Hepatocyte (in vitro differentiated cells): ENCODE results near the gene RELL1. TPM values are rescaled to one million over a fixed set of nuclear protein-coding genes. Genes with fewer than 3 reads are reported as not detected.

Experiments used
- DNase-seq: peaks from one replicate; pipeline ENCODE4 v3.0.0-alpha.2; 2016; ENCODE audit warnings: low spot score
- H2AFZ ChIP-seq: fragments of 200-600 bp; sonication (generic); 2 replicates; pipeline ENCODE4 v1.6.0; 2016; ENCODE audit warnings: antibody characterized with exemption, mild to moderate bottlenecking
- H3K27ac ChIP-seq: fragments of 200-600 bp; sonication (generic); 2 replicates; pipeline ENCODE4 v1.5.1; 2016; ENCODE audit warnings: mild to moderate bottlenecking
- H3K27me3 ChIP-seq: fragments of 200-600 bp; sonication (generic); 2 replicates; pipeline ENCODE4 v1.6.1; 2016
- H3K36me3 ChIP-seq: fragments of 200-600 bp; sonication (generic); replicated peaks from 2 replicates; pipeline ENCODE4 v1.5.1; 2016; ENCODE audit warnings: low read depth; ENCODE audit not compliant: insufficient read depth
- H3K4me1 ChIP-seq: fragments of 200-600 bp; sonication (generic); 2 replicates; pipeline ENCODE4 v1.5.1; 2016; ENCODE audit warnings: mild to moderate bottlenecking, moderate library complexity; ENCODE audit not compliant: insufficient read depth
- H3K4me2 ChIP-seq: fragments of 200-600 bp; sonication (generic); 2 replicates; pipeline ENCODE4 v1.6.0; 2016
- H3K4me3 ChIP-seq: fragments of 200-600 bp; sonication (generic); 2 replicates; pipeline ENCODE4 v1.5.1; 2016; ENCODE audit warnings: mild to moderate bottlenecking
- H3K79me2 ChIP-seq: fragments of 200-600 bp; sonication (generic); 2 replicates; pipeline ENCODE4 v1.6.0; 2017; ENCODE audit warnings: mild to moderate bottlenecking
- H3K9me2 ChIP-seq: fragments of 200-600 bp; sonication (generic); replicated peaks from 2 replicates; pipeline ENCODE4 v1.6.0; 2017; ENCODE audit warnings: mild to moderate bottlenecking; ENCODE audit not compliant: insufficient read depth
- H3K9me3 ChIP-seq: fragments of 200-600 bp; sonication (generic); 2 replicates; pipeline ENCODE4 v1.5.1; 2016; ENCODE audit warnings: low read depth, mild to moderate bottlenecking
- H4K20me1 ChIP-seq: fragments of 200-600 bp; sonication (generic); 2 replicates; pipeline ENCODE4 v1.6.0; 2016; ENCODE audit warnings: mild to moderate bottlenecking; ENCODE audit not compliant: insufficient read depth, poor library complexity, severe bottlenecking
- CTCF ChIP-seq: fragments of 200-600 bp; sonication (generic); IDR thresholded peaks from 2 replicates; pipeline ENCODE4 v1.5.1; 2016; ENCODE audit warnings: antibody characterized with exemption, mild to moderate bottlenecking; ENCODE audit not compliant: poor library complexity
- EZH2 ChIP-seq: fragments of 200-600 bp; sonication (generic); IDR thresholded peaks from 2 replicates; pipeline ENCODE4 v1.6.1; 2016; ENCODE audit warnings: antibody characterized with exemption, mild to moderate bottlenecking, borderline replicate concordance
- EZH2phosphoT487 ChIP-seq: fragments of 200-600 bp; sonication (generic); IDR thresholded peaks from one replicate; pipeline ENCODE4 v1.6.1; 2018; ENCODE audit warnings: antibody characterized with exemption, mild to moderate bottlenecking, low read depth, moderate library complexity; ENCODE audit not compliant: unreplicated experiment, severe bottlenecking
- WGBS: methylation state at CpG from one replicate; pipeline ENCODE4 v1.1.6; 2016; ENCODE audit warnings: low lambda C conversion rate; ENCODE audit errors: missing lambda C conversion rate; 5-methylcytosine and 5-hydroxymethylcytosine counted together
- polyA plus RNA-seq: library from polyadenylated mRNA; unstranded; fragments of >200 nt; fragmentation: Nextera tagmentation; extraction: Ambion mirVana; gene quantifications from 2 replicates; pipeline ENCODE4 v1.2.1, GENCODE V29; 2016
- total RNA-seq: library from RNA; depleted of rRNA; stranded (reverse); fragments of >200 nt; gene quantifications from 2 replicates; pipeline ENCODE4 v1.2.3, GENCODE V29; 2014

Gene RELL1
- total and polyA plus RNA-seq, 2 experiments from 2014 or later = 5.5 to 39.8 TPM

DNA sequence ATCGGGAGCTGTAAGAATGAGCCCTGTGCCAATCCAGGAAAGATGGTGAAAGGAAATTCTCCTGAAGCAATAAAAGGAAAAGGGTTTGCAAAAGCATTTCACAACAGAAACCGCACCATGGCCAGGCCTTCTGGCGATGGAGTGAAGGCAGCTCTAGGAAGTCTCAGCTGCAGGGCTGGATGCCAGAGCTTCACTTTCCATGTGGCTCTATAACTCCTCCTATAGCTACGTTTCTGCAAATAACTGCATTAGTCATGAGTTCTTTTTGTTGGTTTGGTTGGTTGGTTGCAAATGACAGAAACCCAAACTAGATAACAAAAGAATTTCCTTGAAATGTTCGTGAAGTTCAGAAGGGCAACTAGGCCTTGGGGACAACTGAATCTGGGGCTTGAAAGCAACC lies 84.6 kb downstream of the RELL1 start:
- H4K20me1 ChIP-seq = no peaks in the 10 kb centered on the region
- H3K27me3 ChIP-seq = no peaks in the 10 kb centered on the region
- H2AFZ ChIP-seq = no peak overlapping the region
- peaks cover 16% of the 10 kb centered on the region for H3K4me1 ChIP-seq
- no peak overlapping the region for H3K4me2 ChIP-seq
- H3K9me3 ChIP-seq = no peaks in the 10 kb centered on the region
- 56% methylated on average over 5 of the region's 5 CpGs for WGBS
- DNase-seq = peak; percentile 72
- peak overlapping the region; percentile 74 for H3K27ac ChIP-seq
- TF ChIP-seq EZH2 (no peak), EZH2phosphoT487 (no peak), CTCF (no peak)
- no peaks in the 10 kb centered on the region for H3K36me3 ChIP-seq
- H3K4me3 ChIP-seq = no peak overlapping the region
- H3K79me2 ChIP-seq = no peaks in the 10 kb centered on the region
- H3K9me2 ChIP-seq = no peaks in the 10 kb centered on the region

- 74% methylated on average over 8 of the region's 9 CpGs for WGBS
- no peaks in the 10 kb centered on the region for H3K79me2 ChIP-seq
- no peak overlapping the region for H2AFZ ChIP-seq
- H3K27me3 ChIP-seq = no peaks in the 10 kb centered on the region
- no peaks in the 10 kb centered on the region for H3K9me3 ChIP-seq
- H3K27ac ChIP-seq = peak overlapping the region; percentile 59
- no peaks in the 10 kb centered on the region for H4K20me1 ChIP-seq
- no peak overlapping the region for H3K4me3 ChIP-seq
- no peaks in the 10 kb centered on the region for H3K9me2 ChIP-seq
- TF ChIP-seq EZH2phosphoT487 (no peak), EZH2 (no peak), CTCF (no peak)
- peak; percentile 34 for DNase-seq
- H3K4me1 ChIP-seq = peaks cover 16% of the 10 kb centered on the region
- H3K36me3 ChIP-seq = no peaks in the 10 kb centered on the region
- H3K4me2 ChIP-seq = no peak overlapping the region
Measured at GRCh38 chr4:37599092-37599790, 86.9 kb downstream of the RELL1 start.

DNA sequence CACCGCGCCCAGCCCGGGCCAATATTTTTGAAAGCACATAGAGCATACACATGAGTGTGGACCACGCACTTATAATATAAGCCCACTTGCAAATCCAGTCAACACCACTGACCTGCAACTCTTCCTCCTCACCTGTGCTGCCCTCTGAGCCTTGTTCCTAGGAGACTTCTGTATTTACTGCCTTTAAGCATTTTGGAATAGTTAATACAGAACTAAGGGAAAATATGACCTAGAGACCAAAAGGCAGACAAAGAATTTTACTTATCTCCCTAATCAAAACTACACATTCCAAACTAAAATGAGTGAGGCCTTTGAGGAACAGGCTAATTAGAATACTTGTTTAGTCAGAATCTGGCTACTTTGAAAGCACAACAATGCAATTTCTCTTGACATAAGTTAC lies 89.1 kb downstream of the RELL1 start:
- peak overlapping the region; percentile 54 for H3K27ac ChIP-seq
- no peak for DNase-seq
- TF ChIP-seq EZH2 = no peak
- TF ChIP-seq EZH2phosphoT487 = no peak
- TF ChIP-seq CTCF = no peak

More for the DNA sequence above, 89.1 kb downstream of the RELL1 start:
- H3K9me2 ChIP-seq = no peaks in the 10 kb centered on the region
- H2AFZ ChIP-seq = no peak overlapping the region
- H3K4me1 ChIP-seq = peaks cover 12% of the 10 kb centered on the region
- no peak overlapping the region for H3K4me3 ChIP-seq
- H4K20me1 ChIP-seq = no peaks in the 10 kb centered on the region
- H3K79me2 ChIP-seq = no peaks in the 10 kb centered on the region
- no peaks in the 10 kb centered on the region for H3K27me3 ChIP-seq
- 54% methylated on average over 4 of the region's 4 CpGs for WGBS
- no peaks in the 10 kb centered on the region for H3K36me3 ChIP-seq
- no peak overlapping the region for H3K4me2 ChIP-seq
- H3K9me3 ChIP-seq = no peaks in the 10 kb centered on the region
